RWPE2 (cell line): ENCODE results near the gene SREBF2.
"Not testable (repeated sequence)": the region's sequence is repeated elsewhere in the genome, so short reads cannot be mapped to it uniquely, and the experiment has no call there.

Experiments
- ATAC-seq: fragments of 200-7000 bp; cut with Tn5 transposase; 3 replicates; pipeline ENCODE4 v1.9.1; 2021; ENCODE audit warnings: low read depth
- DNase-seq: peaks from one replicate; pipeline ENCODE4 v3.0.0-alpha.2; 2020; ENCODE audit warnings: low spot score
- H3K27ac ChIP-seq: fragments of 450-650 bp; 2 replicates; pipeline ENCODE4 v1.5.1; 2017; ENCODE audit warnings: mild to moderate bottlenecking; ENCODE audit not compliant: poor library complexity, severe bottlenecking
- H3K27me3 ChIP-seq: fragments of 250-450 bp; sonication (Bioruptor Pico); 2 replicates; pipeline ENCODE4 v1.5.1; 2021; ENCODE audit warnings: mild to moderate bottlenecking, moderate library complexity; ENCODE audit not compliant: insufficient read depth, poor library complexity, severe bottlenecking
- H3K36me3 ChIP-seq: fragments of 250-450 bp; sonication (Bioruptor Pico); 2 replicates; pipeline ENCODE4 v1.5.1; 2020; ENCODE audit warnings: low read depth, mild to moderate bottlenecking, moderate library complexity
- H3K4me1 ChIP-seq: fragments of 250-450 bp; sonication (Bioruptor Pico); 2 replicates; pipeline ENCODE4 v1.5.1; 2021; ENCODE audit warnings: mild to moderate bottlenecking, moderate library complexity; ENCODE audit not compliant: insufficient read depth, poor library complexity, severe bottlenecking
- H3K4me3 ChIP-seq: fragments of 250-450 bp; sonication (Bioruptor Pico); 2 replicates; pipeline ENCODE4 v1.5.1; 2021; ENCODE audit warnings: mild to moderate bottlenecking, moderate library complexity; ENCODE audit not compliant: severe bottlenecking
- H3K9me3 ChIP-seq: fragments of 250-450 bp; sonication (Bioruptor Pico); 2 replicates; pipeline ENCODE4 v1.5.1; 2021; ENCODE audit warnings: mild to moderate bottlenecking, moderate library complexity; ENCODE audit not compliant: severe bottlenecking
- TF ChIP-seq, protein P1 (sequence below): fragments of 450-650 bp; IDR thresholded peaks from one replicate; pipeline ENCODE4 v1.5.1; 2017; ENCODE audit warnings: mild to moderate bottlenecking, moderate library complexity; ENCODE audit not compliant: poor library complexity, severe bottlenecking

SREBF2 gene

DNA sequence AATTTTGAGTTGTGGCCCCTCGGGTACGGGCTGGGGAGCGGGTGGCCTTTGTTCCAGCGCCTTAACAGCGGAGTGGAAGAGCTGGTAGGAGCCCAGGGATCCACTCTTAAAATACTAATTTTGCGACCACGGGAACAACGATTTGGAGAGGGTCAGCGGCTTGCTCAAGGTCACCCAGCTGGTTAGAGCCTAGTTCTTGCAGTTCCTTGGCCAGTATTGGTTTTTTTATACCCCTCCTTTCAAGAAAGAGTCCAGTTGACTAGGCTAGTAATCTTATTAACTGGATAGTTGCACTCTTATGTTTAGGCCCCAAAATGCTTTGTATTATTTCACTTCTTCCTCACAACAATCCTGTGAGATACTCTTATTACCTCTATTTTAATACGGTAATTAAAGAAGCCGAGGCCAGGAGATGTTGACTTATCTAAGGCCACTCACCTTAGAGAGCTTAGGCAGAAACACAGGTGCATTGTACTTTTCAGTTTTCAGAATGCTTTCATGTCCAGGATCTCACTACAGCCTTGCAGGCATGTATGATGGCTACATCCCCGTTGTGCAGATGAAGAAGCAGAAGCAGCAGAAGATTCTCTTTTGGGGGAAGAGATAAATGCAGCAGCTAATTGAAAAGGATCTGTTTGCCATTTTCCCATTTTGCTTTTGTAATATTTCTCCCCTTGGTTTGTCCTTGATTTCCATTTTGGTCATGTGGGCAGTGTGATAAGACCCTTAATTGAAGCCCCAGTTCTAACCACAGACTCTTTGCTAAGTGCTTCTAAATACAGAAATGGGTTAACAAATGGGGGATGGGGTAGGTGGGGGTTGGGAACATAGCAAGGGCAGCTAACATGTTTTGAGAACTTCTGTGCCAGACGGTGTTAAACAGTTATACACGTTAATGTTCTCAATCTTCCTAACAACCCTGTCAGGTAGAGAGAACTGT lies 1.4 kb downstream of the SREBF2 start:
- Histone ChIP-seq H3K4me3 (peak overlapping the region; percentile 89), H3K27ac (peak overlapping the region; percentile 87), H3K4me1 (peaks cover 35% of the 10 kb centered on the region), H3K27me3 (no peaks in the 10 kb centered on the region), H3K36me3 (peaks cover 47% of the 10 kb centered on the region), H3K9me3 (no peaks in the 10 kb centered on the region)
- ATAC-seq: no peak
- TF ChIP-seq, protein P1, sequence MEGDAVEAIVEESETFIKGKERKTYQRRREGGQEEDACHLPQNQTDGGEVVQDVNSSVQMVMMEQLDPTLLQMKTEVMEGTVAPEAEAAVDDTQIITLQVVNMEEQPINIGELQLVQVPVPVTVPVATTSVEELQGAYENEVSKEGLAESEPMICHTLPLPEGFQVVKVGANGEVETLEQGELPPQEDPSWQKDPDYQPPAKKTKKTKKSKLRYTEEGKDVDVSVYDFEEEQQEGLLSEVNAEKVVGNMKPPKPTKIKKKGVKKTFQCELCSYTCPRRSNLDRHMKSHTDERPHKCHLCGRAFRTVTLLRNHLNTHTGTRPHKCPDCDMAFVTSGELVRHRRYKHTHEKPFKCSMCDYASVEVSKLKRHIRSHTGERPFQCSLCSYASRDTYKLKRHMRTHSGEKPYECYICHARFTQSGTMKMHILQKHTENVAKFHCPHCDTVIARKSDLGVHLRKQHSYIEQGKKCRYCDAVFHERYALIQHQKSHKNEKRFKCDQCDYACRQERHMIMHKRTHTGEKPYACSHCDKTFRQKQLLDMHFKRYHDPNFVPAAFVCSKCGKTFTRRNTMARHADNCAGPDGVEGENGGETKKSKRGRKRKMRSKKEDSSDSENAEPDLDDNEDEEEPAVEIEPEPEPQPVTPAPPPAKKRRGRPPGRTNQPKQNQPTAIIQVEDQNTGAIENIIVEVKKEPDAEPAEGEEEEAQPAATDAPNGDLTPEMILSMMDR: no peak
- no peak for DNase-seq

DNA sequence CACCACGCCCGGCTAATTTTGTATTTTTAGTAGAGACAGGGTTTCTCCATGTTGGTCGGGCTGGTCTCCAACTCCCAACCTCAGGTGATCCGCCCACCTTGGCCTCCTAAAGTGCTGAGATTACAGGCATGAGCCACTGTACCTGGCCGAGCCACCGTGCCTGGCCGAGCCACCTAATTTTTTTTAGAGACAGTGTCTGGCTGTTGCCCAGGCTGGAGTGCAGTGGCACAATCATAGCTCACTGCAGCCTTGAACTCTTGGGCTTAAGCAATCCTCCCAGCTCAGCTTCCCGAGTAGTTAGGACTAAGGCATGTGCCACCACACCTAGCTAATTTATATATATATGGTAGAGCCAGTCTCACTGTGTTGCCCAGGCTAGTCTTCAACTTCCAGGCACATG lies 2.6 kb downstream of the SREBF2 start:
- H3K27me3 ChIP-seq, ATAC-seq, H3K4me3 ChIP-seq, H3K9me3 ChIP-seq, DNase-seq: not testable (repeated sequence)
- Histone ChIP-seq H3K27ac (peak overlapping the region; percentile 24), H3K4me1 (peaks cover 45% of the 10 kb centered on the region), H3K36me3 (peaks cover 58% of the 10 kb centered on the region)

DNA sequence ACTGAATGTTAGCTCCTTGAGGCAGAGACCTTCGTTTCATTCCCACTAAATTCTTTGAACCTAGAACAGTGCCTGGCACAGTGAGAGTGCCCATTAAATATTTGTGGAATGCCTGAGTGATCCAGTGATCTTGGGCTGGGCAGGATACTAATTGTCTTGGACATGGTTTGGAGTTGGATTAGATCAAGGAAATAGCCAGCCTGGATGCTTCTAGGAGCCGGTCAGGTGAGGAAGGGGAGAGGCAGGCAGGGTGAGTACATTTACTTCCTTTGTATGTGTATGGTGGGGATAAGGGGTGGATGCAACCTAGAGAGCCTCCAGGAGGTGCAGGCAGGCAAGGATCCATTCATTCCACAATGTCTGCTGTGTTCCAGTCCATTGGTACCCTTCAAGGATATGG lies 3.6 kb downstream of the SREBF2 start:
- ATAC-seq (no peak), DNase-seq (no peak)
- Histone ChIP-seq H3K4me1 (peaks cover 53% of the 10 kb centered on the region), H3K36me3 (peaks cover 68% of the 10 kb centered on the region), H3K4me3 (no peak overlapping the region), H3K27me3 (no peaks in the 10 kb centered on the region), H3K9me3 (no peaks in the 10 kb centered on the region), H3K27ac (peak overlapping the region; percentile 24)
- TF ChIP-seq, protein P1: no peak

DNA sequence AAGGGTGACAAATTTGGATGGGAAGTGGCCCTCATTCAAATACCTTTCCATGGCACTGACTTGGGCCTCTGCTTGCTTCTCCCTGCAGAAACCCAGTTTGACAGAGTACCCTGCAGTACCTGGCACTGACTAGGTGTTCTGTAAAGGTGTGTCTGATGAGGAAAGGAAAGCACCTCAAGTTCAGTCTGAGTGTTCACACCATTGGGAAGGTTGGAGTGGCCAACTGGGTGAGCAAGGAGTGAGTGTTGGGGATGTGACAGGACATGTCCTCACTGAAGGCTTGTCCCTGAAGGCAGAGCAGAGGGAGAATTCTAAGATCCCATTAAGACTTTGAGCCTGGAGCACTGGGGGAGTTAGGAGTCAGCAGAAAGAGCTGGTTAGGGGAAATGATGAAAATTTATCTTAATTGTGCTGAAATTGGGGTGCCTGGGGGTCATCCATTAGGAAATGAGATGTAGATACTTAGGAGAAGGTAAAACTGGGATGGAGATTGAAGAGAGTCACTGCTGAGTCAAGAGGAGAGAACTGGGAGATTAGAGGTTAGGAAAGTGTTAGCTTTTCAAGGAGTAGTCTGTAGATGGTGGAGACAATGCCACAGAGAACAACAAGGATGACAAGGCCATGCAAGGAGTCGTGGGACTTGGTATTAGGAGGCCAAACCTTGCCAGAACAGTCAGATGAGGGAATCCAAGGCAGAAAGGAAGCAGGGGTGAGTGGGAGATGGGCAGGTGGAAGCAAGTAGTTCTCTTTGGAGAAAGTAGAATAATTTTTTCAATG lies 6.1 kb downstream of the SREBF2 start:
- no peak for DNase-seq
- H3K27ac ChIP-seq: peak overlapping the region; percentile 49
- peaks cover 66% of the 10 kb centered on the region for H3K4me1 ChIP-seq
- H3K36me3 ChIP-seq: peaks cover 90% of the 10 kb centered on the region
- ATAC-seq: peak; percentile 58
- H3K27me3 ChIP-seq: no peaks in the 10 kb centered on the region
- H3K9me3 ChIP-seq: no peaks in the 10 kb centered on the region
- H3K4me3 ChIP-seq: no peak overlapping the region
- TF ChIP-seq, protein P1: no peak

DNA sequence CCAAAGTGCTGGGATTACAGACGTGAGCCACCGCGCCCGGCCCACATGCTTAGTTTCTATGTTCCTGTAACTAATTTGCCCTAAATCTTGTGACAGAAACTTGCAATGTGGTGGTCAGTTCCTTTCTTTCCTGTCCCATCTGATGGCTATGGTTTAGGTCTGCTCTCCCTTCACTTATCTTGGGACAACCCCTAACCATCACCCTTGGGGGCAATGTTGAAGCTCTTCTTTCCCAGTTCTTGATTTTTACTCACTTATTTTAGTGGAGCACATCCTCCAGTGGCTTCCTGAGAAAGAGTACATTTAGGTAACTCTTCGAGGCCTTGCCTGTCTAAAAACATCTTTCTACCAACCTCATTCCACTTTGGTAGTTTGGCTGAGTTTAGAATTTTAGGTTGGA lies 7.3 kb downstream of the SREBF2 start:
- TF ChIP-seq, protein P1: no peak
- Histone ChIP-seq H3K36me3 (peaks cover 91% of the 10 kb centered on the region), H3K4me1 (peaks cover 71% of the 10 kb centered on the region), H3K9me3 (no peaks in the 10 kb centered on the region), H3K27ac (peak overlapping the region; percentile 49), H3K4me3 (no peak overlapping the region), H3K27me3 (no peaks in the 10 kb centered on the region)
- DNase-seq (no peak), ATAC-seq (no peak)
